ENCODE measurements around the gene VENTX.

The VENTX gene

DNA sequence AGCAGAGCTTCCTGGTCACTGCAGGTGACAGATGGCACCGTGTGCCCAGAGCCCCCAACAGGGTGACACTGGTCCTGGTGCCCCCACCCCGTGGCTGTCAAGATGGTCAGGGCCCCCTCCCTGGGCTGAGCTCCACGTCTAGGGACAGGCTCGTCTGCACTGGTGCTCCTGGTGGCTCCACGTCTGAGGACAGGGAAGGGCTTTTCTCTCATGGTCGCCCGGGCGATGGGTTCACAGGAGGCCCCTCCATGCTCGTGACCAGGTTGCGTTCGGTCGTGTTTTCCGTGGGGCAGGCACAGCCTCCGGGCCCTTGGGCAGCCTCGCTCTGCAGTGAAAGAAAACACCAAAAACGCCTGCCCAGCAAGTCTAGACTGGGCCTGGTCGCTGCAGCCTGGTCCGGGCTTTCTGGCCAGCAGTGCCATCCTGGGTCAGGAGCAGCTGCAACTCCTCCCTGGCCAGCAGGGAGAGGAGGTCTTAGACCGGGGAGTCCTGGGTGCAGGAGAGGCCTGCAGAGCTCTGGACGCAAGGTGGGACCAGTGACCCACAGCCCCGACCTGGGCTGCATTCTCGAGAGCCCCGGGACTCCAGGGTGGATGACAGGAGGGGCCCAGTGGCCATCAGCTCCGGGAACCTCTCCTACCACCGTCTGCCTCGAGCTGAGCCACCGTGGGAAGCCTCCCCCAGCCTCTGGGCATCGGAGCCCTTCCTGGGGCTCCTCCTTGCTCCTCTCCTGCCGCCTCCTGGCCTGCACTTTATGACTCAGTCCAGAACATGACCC is 35.5 kb upstream of the VENTX start:
- no peak for DNase-seq (ENCODE audit: low read depth)

DNA sequence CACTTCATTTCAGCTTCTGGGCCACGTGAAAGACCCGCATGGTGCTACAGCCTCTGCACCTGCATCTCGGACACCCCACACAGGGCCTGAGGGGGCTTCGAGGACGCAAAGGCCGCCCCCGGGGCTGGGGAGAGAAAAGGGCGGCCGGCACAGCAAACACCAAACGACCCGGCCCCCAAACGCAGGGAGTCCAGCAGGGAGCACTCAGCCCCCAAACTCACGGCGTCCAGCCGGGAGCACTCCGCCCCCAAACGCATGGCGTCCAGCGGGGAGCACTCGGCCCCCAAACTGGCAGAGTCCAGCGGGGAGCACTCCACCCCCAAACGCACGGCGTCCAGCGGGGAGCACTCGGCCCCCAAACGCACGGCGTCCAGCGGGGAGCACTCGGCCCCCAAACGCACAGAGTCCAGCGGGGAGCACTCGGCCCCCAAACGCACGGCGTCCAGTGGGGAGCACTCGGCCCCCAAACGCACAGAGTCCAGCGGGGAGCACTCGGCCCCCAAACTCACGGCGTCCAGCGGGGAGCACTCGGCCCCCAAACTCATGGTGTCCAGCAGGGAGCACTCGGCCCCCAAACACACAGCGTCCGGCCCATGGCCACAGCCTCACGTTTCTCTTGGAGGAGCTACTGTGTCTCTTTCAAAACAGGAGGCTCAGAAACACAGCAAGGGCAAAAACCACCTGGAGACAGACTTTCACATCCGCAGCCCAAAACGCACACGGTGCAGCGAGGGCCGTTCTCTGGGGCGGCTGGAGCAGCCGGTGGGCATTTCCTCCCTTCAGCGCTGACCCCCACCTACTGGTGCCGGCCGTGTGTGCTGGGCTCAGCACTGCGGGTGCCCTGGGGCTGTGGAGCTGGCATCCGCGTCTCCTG is 34.6 kb upstream of the VENTX start:
- DNase-seq (ENCODE audit: low read depth) = no peak

DNA sequence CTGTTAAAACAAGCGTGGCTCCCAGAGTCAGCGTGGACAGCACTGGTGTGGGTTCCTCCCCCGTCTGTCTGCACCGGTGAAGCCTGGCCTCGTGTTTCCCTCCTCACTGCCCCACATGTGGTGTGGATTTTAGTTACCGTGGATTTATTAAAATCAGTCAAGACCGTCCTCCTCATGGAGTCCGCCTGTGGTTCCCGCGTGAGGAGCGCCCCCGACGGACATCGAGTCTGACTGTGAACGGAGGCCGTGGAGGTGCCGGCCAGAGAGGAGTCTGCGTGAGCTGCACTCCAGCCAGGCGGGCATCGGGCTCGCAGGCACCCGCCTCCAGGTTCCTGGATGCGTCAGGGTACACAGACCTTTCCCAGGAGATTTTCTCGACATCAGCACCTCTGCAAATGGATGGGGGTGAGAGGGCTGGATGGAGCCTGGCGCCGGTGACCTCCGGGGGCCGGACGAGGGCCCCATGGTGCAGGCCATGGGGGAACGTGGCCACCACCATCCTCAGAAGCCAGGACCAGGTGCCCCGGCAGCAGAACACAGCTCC is 33.9 kb upstream of the VENTX start:
- DNase-seq (ENCODE audit: low read depth) = no peak

DNA sequence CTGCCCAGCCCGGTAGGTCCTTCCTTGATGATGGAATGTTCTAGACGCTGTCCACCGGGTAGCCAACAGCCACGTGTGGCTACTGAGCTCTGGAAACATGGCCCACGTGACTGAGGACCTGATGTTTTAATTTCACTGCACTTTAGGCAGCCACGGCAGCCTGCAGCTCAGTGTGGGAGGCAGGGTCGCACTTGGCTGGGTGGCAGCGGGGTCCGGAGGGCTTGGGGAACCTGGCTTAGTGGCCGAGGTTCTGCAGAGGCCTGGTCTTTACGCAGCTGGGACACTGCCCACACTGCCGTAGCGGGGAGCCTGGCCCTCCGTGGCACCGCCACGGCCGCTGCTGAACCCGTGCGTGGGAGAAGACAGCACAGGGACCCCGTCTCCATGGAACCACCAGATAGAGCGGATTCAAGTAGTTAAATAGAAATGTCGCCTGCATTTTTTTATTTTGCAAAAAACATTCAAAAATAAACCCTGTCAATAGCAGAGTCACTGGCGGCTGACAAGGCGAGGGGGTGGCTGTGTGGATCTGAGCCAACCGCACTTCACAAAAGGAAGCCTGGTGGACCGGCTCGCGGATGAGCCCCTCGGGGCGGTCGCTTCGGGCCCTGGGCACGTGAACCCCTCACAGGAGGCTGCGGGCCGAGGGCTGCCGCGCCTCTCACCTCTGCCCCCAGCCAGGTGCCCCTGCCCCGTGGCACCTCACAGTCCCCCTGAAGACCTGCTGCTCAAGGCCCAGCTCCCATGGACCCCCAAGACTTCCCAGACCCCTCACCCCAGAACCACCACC is 33.2 kb upstream of the VENTX start:
- no peak for DNase-seq (ENCODE audit: low read depth)

DNA sequence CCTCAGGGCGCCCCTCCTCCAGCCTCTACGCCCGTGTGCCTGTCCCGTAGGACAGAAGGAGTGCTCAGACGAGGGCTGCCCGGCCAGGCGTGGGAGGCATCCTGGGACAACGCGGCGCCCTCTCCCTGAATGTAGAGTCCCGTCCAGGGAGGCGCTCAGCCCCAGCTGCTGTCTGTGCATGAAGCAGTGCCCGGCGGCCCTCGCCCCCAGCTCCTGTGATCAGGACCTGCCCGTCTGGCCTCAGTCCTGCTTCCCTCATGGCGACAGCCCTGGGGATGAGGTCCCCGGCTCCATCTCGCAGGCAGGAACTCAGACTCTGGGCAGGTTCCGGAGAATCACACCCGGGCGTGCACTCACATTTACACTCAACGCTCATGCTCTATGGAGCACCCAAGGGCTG is 32.5 kb upstream of the VENTX start:
- no peak for DNase-seq (ENCODE audit: low read depth)

DNA sequence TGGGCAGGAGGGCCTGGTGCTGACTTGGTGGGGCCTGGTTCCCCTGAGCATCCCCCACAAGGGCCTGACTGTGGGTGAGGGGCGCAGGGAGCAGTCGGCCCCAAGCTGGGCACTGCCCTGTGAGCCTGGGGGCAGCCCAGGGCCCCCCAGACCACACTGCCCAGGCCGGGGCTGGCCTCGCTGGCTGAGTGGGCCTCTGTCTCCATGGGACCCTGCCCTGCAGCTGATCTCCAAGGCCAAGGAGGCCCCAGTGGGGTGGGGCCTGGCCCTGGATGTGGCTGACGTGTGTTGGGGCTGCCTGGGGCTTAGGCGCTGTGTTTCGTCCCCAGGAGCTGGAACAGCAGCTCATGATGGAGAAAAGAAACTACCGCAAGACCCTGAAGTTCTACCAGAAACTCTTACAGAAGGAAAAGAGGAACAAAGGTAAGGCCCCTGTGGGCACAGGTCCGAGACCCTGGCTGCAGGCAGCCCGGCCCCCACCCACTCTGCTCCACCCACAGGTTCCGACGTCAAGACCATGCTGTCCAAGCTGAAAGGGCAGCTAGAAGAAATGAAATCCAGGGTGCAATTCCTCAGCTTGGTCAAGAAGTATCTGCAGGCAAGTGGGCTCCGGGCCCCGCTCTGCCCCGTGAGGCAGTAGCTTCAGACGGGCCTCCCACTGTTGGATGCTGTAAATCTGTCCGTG is 31.2 kb upstream of the VENTX start:
- no peak for DNase-seq (ENCODE audit: low read depth)

DNA sequence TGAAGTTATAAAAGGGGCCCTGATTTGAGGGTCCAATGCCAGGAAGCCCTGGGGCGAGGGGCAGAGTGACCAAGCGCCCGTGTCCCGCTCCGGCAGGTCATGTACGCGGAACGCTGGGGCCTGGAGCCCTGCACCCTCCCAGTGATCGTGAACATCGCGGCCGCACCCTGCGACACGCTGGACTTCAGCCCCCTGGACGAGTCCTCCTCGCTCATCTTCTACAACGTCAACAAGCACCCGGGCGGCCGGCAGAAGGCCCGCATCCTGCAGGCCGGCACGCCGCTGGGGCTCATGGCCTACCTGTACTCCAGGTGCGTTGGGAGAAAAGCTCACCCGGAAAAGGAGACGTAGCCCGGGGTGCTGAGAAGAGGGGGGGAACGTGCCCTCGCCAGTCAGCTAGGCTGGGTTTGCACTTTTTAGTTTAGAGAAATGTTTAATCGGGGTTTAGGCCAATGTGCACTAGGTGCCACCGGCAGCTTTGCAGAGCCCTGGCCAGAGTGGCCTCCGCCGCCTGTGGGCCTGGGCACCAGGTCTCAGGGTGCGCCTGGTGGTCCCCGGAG is 30.5 kb upstream of the VENTX start:
- no peak for DNase-seq (ENCODE audit: low read depth)

DNA sequence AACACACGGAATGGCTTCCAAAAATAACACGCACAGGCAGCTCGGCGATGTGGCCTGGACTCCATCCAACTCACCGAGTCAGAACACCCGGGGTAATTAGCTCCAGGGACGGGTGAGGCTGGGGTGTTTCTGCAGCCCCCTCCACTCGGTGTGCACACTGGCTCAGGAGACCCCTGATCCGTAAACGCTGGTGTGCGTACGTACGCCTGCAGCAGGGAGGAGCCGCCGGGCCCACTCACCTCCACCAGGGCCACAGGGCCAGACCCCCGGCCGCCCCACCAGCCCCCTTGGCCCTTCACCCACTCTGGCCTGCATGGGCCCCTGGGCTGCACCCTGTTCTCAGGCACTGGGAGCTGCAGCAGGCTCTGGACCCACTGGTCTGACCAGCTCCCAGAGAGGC is 30.0 kb upstream of the VENTX start:
- DNase-seq (ENCODE audit: low read depth) = no peak

DNA sequence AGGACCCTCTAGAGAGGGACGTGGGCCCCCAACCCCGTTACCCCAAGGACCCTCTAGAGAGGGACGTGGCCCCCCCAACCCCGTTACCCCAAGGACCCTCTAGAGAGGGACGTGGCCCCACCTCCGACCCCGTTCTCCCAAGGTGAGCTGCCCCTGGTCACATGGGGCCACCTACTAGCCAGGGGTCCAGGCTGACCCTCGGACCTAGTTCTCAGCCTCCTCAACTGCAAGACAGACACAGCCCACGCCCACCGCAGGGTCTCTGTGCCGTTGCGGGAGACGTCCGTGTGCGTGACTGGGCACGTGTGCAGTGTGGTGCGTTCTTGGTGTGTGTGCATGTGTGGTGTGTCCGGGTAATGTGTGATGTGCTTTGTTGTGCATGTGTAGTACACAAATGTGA is 29.2 kb upstream of the VENTX start:
- DNase-seq (ENCODE audit: low read depth) = no peak

DNA sequence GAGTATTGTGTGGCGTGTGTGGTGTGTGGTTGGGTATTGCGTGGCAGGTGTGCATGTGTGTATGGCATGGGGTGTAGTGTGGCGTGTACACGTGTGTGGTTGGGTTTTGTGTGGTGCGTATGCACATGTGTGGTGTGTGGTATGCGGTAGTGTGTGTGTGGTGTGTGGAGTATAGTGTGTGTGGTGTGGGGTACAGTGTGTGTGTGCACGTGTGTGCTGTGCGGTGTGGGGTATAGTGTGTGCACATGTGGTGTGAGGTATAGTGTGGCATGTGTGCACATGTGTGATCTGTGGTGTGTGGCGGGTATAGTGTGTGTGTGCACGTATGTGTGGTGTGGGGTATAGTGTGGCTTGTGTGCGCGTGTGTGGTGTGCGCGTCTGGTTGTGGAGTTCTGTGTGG is 28.5 kb upstream of the VENTX start:
- no peak for DNase-seq (ENCODE audit: low read depth)

DNA sequence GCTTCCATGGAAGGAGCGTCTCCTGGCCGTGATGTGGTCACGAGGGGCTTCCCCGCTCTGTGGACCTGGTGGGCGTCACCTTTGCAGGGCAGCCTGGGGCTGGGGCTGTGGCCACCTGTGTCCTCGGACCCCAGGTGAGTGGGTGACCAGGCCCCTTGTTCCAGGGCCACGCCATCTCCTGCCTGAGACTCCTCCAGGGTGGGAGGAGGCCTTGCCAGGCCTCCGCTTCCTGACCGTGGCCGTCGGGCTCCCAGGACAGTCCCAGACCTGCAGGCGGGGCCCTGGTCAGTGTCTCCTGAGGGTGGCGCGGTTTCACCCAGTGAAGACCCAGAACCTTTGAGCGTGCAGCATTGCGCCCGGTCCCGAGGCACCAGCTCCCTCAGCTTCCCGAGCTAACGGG is 28.0 kb upstream of the VENTX start:
- DNase-seq (ENCODE audit: low read depth) = no peak

DNA sequence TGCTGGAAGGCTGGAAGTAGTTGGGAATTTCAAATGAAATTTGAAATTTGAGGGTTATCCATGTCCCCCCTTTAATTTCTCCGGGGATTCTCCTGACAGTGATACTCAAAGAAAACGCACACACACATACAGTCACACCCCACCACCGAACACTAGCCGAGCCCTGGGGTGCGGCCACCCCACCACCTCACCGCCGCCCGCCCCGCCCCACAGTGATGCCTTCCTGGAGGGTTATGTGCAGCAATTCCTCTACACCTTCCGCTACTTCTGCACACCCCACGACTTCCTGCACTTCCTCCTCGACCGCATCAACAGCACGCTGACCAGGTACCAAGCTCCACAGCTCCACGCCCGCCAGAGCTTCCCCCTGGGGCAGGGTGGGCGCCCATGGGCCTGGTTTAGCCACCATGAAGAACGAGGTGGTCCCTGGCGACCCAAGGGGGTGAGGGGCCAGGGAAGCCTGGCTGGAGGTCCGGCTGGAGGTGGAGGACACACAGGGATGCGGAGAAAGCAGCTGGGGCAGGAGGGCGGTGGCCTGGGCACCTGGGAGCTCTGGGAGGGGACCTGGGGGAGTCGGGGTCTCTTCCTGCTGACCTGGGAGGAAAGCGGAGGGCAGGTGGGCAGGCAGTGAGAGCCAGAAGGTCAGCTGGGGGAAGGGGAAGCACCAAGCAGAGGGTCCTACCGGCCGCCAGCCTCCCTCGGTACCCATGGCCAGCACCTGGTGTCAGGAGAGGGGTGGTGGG is 27.1 kb upstream of the VENTX start:
- no peak for DNase-seq (ENCODE audit: low read depth)

DNA sequence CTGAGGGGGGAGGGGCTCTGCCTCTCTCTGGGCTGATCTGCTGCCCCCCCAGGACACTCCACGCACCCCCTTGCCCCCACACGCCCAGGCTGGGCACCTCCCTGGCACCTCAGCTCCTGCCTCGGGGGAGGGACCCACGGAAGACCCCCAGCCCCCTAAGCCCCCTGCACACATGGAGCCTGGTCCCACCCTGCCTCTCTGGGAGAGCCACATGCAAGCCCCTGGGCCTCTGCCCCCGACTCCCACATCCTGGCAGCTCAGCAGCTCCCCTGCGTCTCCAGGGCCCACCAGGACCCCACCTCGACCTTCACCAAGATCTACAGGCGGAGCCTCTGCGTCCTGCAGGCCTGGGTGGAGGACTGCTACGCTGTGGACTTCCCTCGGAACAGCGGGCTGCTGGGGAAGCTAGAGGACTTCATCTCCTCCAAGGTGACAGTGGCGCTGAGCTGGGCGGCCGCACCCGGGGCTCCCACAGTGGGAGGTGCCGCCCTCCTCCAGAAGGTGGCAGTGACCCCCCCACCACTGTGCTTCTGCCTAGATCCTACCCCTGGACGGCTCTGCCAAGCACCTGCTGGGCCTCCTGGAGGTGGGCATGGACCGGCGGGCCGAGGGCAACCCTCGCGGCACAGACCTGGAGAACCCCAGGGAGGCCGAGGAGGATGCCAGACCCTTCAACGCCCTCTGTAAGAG is 26.4 kb upstream of the VENTX start:
- DNase-seq (ENCODE audit: low read depth) = no peak

DNA sequence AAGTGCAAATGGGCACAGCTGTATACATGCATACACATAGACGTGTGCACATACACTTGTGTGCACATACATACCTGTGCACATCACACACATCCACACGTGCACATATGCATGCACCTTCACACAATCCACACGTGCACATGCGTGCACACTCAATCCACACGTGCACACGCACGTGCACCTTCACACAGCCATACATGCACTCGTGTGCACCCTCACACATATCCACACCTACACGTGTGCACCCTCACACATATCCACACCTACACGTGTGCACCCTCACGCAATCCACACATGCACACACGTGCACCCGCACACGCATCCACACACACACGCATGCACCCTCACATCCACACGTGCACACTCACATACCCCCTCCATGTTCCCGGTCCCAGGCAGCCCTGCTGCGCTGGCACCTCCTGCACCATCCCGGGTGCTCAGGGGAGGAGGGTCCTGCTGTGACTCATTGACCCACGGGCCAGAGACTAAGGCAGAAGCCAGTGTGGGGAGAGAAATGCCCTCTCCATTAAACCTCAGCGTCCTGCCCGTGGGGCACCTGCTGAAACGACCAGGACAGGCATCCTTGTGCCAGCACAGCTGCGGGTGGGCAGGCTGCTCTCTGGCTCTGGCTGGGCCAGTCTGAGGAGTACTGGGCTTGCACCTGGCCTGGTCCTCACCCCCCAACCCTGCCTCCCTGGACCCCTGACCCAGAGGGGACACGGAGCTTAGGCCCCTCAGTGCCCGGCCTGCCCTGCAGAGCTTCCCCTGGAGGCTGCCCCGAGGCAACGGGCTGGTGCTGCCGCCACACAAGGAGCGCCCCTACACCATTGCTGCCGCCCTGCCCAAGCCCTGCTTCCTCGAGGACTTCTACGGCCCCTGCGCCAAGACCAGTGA is 25.4 kb upstream of the VENTX start:
- DNase-seq (ENCODE audit: low read depth) = no peak

DNA sequence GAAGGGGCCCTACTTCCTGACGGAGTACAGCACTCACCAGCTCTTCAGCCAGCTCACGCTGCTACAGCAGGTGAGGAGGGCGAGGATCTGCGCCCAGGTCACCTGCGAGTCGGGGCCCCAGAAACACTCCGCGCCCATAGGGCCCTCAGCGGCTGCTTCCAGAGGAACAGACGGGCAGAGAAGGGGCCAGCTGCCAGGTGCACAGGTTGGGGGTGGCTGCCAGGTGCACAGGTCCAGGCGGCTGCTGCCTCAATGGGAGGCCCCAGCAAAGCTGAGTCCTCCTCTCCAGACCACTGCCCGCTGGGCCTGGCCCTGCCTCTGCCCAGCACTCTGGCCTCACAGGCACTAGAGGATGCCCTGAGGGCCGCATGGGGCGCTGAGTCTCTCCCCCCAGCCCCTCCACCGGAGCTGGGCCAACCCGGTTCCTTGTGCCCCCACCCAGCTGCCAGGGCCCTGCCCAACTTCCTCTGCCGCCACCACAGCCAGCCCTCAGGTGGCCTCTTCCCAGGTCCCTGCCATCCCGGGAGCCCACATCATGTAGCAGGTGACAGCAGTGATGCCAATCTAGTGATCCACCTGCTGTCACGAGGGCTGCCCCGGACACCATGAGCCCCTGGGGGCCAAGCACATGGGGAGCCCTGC is 24.7 kb upstream of the VENTX start:
- no peak for DNase-seq (ENCODE audit: low read depth)

DNA sequence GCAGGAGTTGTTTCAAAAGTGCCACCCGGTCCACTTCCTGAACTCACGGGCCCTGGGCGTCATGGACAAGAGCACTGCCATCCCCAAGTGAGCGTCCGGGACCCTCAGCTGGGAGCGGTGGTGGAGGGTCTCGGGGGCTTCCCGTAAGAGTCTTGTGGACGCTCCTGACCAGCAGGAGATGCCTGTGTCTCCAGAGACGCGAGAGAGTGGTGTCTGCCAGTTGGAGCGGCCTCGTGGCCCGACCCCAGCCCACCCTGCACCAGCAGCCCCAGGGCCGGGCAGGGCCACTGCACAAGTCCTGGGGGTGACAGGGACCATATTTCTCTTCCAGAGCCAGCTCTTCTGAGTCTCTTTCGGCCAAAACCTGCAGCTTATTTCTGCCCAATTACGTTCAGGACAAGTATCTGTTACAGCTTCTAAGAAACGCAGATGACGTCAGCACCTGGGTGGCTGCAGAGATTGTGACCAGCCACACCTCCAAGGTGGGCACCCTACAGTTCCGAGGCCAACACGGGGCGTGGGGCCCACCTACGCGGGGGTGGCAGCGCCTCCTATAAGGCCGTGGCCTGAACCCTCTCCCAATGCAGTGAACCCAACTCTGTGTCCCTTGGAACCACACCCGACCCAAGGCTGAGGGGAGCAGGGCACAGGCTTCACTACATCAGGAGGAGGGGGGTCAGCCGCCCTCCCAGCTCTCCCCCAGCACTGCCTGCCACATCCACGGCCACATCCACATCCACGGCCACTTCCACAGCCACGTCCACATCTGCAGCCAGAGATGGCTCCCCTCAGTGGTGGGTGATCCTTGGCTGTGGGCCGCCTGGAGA is 23.8 kb upstream of the VENTX start:
- DNase-seq (ENCODE audit: low read depth) = no peak

All from amniotic epithelial cell (primary cell).